Measurements from ENCODE around the gene BRD3OS. TPM values are rescaled to one million over a fixed set of nuclear protein-coding genes. Genes with fewer than 3 reads are reported as not detected.
A peak's percentile ranks its signal among the peaks of the same experiment; 100 is the strongest.

The BRD3OS gene
- total and polyA plus RNA-seq, 2 of the 13 experiments (the other 11 are each of a cell fraction or from before 2014, with no cell fraction given), result 4.9 to 5.7 TPM

- TF ChIP-seq ZNF891 (CRISPR knock-in tag; IDR thresholded peaks at IDR 0.05) (no peak), ZNF331 (CRISPR knock-in tag; IDR thresholded peaks at IDR 0.05) (no peak), JUN (CRISPR knock-in tag; IDR thresholded peaks at IDR 0.05) (no peak), HNF4G (IDR thresholded peaks at IDR 0.05; ENCODE audit: borderline replicate concordance, low read depth, low read length) (peak; percentile 56; the same call in 1 of the 2 replicates), HNF4G (CRISPR knock-in tag; IDR thresholded peaks at IDR 0.05; ENCODE audit: borderline replicate concordance, low read depth) (no peak; the same call in 1 of the 2 replicates), ZNF256 (CRISPR knock-in tag; conservative IDR thresholded peaks at IDR 0.05) (no peak), ZNF230 (CRISPR knock-in tag; IDR thresholded peaks at IDR 0.05) (no peak), POLR2A (IDR thresholded peaks at IDR 0.05; ENCODE audit: insufficient read depth in 1 of 2, low read depth in 2 of 2, low read length in 2 of 2) (peak in 1 of 2 experiments; percentile 69; a peak in 2 of 4 replicates), ZNF816 (CRISPR knock-in tag; IDR thresholded peaks at IDR 0.05; ENCODE audit: borderline replicate concordance) (0 out of 2 replicates have a peak, but pooled peaks have one; percentile 50), MIXL1 (CRISPR knock-in tag; IDR thresholded peaks at IDR 0.05) (no peak), FOXA1 (IDR thresholded peaks at IDR 0.05) (no peak), FOXA1 (CRISPR knock-in tag; IDR thresholded peaks at IDR 0.05) (no peak), ZNF776 (CRISPR knock-in tag; IDR thresholded peaks at IDR 0.05) (no peak; the same call in 1 of the 2 replicates), ZSCAN31 (CRISPR knock-in tag; IDR thresholded peaks at IDR 0.05; ENCODE audit: low read depth) (no peak), ZMYM3 (CRISPR knock-in tag; IDR thresholded peaks at IDR 0.05) (no peak), ZNF337 (CRISPR knock-in tag; IDR thresholded peaks at IDR 0.05; ENCODE audit: borderline replicate concordance, low read depth) (no peak), SP140L (CRISPR knock-in tag; IDR thresholded peaks at IDR 0.05; ENCODE audit: borderline replicate concordance) (no peak), ZBTB7B (CRISPR knock-in tag; IDR thresholded peaks at IDR 0.05) (no peak), ZHX2 (IDR thresholded peaks at IDR 0.05; ENCODE audit: low read depth) (no peak), ZHX2 (CRISPR knock-in tag; IDR thresholded peaks at IDR 0.05; ENCODE audit: borderline replicate concordance) (no peak), NAIF1 (CRISPR knock-in tag; IDR thresholded peaks at IDR 0.05; ENCODE audit: borderline replicate concordance) (no peak)
- TF ChIP-seq, protein P1, sequence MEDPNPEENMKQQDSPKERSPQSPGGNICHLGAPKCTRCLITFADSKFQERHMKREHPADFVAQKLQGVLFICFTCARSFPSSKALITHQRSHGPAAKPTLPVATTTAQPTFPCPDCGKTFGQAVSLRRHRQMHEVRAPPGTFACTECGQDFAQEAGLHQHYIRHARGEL (CRISPR knock-in tag; IDR thresholded peaks at IDR 0.05), result no peak
- TF ChIP-seq, protein P2, sequence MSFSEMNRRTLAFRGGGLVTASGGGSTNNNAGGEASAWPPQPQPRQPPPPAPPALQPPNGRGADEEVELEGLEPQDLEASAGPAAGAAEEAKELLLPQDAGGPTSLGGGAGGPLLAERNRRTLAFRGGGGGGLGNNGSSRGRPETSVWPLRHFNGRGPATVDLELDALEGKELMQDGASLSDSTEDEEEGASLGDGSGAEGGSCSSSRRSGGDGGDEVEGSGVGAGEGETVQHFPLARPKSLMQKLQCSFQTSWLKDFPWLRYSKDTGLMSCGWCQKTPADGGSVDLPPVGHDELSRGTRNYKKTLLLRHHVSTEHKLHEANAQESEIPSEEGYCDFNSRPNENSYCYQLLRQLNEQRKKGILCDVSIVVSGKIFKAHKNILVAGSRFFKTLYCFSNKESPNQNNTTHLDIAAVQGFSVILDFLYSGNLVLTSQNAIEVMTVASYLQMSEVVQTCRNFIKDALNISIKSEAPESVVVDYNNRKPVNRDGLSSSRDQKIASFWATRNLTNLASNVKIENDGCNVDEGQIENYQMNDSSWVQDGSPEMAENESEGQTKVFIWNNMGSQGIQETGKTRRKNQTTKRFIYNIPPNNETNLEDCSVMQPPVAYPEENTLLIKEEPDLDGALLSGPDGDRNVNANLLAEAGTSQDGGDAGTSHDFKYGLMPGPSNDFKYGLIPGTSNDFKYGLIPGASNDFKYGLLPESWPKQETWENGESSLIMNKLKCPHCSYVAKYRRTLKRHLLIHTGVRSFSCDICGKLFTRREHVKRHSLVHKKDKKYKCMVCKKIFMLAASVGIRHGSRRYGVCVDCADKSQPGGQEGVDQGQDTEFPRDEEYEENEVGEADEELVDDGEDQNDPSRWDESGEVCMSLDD (CRISPR knock-in tag; IDR thresholded peaks at IDR 0.05; ENCODE audit: borderline replicate concordance), result no peak
Measured at GRCh38 chr9:133991964-133992779, 33.1 kb upstream of the BRD3OS start, which contains the start of gene VAV2 (continued).
